ENCODE measurements around the gene MAVS.
"Not testable (repeated sequence)": the region's sequence is repeated elsewhere in the genome, so short reads cannot be mapped to it uniquely, and the experiment has no call there.

Gene MAVS

DNA sequence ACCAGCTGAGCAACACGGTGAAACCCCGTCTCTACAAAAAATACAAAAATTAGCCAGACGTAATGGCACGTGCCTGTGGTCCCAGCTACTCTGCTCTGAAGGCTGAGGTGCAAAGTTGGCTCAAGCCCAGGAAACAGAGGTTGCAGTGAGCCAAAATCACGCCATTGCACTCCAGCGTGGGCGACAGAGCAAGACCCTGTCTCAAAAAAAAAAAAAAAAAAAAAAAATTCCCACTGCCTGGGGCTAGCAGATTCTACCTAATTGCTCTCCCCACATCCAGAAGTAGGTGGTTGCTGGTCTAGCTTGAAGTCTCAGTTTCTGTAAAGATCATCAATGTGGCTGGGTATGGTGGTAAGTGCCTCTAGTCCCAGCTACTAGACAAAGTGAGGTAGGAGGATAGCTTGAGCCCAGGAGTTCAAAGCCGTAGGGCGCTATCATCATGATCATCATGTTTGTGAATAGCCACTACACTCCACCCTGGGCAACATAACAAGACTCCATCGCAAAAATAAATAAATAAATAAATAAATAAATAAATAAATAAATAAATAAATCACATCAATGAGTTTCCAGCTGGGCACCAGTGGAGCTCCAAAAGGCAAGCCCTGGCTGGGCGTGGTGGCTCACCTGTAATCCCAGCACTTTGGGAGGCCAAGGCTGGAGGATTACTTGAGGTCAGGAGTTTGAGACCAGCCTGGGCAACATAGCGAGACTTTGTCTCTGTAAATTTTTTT lies 32.6 kb upstream of the MAVS start:
- no peak for DNase-seq
- in situ Hi-C loops (cut with MboI; ENCODE audit: low pct_unique_long_range_greater_than_20kb, low sequenced_read_pairs), result no loop called here

DNA sequence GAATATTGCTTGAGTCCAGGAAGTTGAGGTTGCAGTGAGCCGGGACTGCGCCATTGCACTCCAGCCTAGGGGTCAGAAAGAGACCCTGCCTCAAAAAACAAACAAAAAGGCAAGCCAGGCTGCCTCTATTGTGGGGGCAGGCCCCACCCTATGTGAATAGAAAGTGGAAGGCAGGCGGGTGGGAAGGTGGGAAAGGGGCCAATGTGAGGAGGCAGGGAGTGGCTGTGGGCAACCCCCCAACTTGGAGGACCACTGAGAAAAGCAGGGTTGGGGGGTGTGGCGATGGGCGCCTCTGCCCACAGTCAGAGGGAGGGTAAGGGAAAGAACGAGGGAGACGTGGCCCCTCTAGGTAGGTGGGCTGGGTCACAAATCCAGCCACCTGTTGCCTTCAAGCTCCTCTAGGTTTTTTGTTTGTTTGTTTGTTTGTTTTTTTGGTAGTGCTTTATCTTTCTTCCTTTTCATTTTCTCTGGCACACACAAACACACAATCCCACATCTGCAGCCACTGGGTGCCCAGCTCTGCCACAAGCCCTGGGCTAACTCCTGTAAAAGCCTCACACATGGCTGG lies 31.6 kb upstream of the MAVS start:
- in situ Hi-C loops (cut with MboI; ENCODE audit: low pct_unique_long_range_greater_than_20kb, low sequenced_read_pairs), result no loop called here
- DNase-seq, result no peak

DNA sequence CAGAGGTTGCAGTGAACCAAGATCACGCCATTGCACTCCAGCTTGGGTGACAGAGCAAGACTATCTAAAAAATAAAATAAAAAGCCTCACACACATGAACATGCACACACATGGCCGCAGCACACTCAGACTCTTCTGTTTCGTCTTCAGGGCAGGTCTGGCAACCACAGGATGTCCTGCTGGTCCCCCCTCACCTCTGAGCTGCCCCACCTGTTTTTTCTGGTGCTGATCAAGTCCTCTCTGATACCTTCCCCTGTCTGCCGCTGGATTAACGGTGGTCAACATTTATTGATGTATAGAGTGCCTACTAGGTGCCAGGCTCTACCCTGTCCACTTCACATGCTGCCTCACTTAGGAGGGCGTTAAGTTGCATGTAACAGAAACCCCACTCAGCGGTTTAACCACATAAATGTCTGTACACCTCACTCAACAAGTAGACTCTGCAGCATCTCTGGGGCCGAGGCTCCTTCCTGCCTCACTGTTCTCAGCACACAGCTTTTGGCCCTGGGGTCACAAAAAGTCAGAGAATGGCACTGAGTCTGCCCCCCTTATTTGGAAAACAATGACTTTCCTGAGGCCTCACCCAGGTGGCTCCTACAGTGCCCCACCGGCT lies 30.8 kb upstream of the MAVS start:
- in situ Hi-C loops (cut with MboI; ENCODE audit: low pct_unique_long_range_greater_than_20kb, low sequenced_read_pairs), result no loop called here
- no peak for DNase-seq

DNA sequence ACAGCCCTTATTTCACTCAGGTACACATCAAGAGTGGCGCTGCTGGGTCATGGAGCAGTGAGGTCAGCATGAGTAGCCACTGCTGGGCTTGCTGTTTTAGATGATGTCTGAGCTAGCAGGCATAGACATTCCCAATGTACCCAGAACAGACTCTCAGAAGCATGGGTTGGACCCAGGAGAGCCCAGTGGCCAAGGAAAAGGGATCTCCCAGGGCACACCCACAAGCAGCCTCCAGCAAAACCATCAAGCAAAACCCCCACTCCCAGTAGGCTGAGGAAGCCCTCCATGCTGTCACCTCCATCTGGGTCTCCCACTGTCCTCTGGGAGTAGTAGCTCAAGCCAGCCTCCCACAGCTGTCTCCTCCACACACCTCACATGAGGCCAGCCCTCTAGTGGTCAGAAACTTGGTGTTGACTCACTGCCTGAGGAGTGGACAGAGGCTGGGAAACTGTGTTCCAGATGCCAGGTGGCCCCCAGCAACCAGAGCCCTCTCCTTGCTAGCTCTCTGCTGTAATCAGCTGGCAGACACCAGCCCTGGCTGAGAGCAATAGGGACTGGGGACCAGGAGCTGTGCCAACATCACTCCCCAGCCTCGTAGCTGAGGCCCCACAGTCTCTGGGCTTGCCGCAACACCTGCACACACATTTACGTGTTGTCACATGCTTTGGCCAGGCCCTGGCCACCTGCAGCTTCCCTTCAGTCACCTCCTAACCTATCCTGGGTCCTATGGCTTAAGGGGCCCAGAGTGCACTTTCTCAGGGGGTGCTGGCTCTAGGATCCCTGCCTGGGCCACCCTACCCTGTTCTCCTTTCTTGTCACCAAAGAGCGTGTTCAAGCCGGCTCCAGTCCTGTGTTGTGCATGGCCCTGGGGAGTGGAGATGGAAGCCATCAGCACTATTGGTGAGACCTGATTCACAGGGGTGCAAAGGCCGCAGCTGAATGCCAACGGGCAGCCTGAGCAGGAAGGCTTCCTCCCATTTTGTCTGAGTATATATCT lies 28.2 kb upstream of the MAVS start:
- peak; percentile 72 for DNase-seq
- in situ Hi-C loops (cut with MboI; ENCODE audit: low pct_unique_long_range_greater_than_20kb, low sequenced_read_pairs), result no loop called here

DNA sequence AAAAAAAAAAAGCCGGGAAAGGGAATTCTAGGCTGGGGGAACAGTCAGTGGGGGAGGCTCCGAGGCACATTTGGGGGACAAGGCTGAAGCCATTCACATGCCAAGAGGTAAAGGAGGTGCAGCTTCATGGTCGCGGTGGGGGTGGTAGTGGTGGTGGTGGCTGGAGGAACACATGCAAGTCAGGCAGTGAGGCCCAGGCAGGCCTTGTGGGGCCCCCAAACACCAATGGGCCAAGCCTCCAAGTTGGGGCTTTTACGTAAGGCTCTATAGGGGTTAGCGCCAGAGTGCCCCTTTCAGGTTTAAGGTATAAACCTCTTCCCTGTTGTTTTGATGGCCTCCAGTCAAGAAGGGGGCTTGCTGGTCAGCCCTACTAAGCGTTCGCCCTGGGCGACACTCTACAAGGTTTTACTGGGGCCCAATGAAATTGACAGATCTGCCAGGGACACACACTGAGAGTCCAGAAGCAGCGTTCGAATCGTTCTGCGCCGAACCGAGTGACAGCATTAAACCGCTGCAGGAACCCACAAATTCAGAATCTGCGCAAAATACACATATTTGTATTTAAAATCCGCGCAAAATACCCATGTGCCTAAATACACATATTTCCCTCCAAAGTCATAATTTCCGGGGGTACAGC lies 27.1 kb upstream of the MAVS start:
- DNase-seq, result no peak
- in situ Hi-C loops (cut with MboI; ENCODE audit: low pct_unique_long_range_greater_than_20kb, low sequenced_read_pairs), result no loop called here

DNA sequence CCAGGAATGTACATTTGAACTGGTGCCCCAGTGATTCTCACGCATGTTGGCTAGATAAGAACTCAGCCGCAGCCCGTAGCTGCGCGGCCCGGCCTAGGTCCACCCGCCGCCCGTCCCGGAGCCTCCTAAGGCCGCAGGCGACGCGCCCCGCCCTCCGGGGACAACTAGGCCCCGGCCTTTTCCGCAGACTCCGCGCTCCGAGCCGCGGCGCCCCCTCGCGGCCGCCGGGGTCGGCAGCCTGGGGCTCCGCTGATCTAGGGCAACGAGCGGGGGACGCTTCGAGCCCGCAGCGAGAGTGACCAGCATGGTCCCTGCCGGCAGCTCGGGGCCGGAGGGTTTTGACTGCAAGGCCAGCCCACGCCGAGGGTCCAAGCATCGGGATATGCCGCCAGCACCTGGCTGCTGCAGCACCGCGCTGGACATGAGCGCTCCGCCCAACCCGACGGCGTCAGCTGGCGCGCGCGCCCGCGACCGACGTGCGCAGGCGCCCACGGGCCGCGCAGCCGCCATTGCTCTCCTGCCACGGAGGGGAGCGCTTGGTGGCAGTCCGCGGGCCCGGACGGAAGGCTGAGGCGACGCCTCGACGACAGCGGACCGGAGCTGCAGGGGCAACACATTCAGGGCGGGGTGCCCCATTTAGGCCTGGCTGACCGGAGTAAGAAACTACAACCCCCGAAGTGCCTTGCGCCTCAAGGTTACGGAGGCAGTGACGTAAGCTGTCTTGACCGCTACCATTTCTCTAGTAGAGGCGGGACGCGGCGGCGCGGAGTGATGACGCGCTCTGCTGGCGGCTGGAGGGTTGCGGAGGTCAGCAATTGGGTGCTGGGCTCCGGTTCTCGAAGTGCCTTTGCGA lies 26.4 kb upstream of the MAVS start, which contains the start of gene AP5S1:
AP5S1 (plus strand) TSS at position 500 of the 853 bp plus-strand sequence. CDS start 1,571 bp downstream, outside the sequence.
- peak; percentile 96 for DNase-seq
- in situ Hi-C loops (cut with MboI; ENCODE audit: low pct_unique_long_range_greater_than_20kb, low sequenced_read_pairs), result no loop called here

DNA sequence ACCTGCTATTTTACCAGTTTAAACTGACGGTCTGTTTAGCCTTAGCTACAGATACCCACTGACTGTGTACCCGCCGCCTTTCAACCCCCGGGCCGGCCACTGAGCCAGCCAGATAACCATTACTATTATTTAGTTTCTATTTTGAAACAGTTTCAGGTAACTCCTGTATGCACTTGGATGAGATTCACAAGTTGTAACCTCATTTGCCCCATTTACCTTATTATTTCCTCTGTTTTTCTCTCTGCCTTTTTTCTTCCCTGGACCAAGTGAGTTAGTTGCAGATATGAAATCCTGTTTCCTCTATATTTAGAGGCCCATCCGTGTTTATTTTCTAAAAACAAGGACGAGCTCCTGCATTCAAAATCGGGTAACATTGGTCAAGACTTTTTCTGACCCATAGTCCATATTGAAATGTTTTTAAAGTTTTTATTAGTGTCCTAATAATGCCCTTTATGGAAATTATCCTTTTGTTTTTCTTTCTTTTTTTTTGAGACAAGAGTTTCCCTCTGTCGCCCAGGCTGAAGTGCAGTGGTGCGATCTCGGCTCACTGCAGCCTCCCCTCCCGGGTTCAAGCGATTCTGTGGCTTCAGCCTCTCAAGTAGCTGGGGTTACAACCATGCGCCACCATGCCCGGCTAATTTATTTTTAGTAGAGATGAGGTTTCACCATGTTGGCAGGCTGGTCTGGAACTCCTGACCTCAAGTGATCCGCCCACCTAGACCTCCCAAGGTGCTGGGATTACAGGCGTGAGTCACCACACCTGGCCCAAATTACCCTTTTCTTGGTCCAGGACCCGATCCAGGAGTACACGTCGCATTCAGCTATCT lies 25.5 kb upstream of the MAVS start:
- in situ Hi-C loops (cut with MboI; ENCODE audit: low pct_unique_long_range_greater_than_20kb, low sequenced_read_pairs), result no loop called here

DNA sequence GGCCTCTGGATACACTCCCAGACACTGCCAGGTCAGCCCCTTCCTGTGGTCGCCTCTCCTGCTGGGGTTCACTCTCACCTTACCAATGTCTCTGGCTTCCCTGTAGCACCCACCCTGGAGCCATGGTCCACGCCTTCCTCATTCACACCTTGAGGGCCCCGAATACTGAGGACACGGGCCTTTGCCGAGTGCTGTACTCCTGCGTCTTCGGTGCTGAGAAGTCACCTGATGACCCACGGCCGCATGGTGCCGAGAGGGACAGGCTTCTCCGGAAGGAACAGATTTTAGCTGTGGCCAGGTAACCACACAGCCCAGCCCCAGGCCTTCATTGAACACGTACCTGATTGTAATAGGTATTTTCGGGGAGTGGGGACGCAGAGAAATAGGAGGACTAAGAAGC lies 24.6 kb upstream of the MAVS start:
- in situ Hi-C loops (cut with MboI; ENCODE audit: low pct_unique_long_range_greater_than_20kb, low sequenced_read_pairs), result no loop called here
- no peak for DNase-seq

More for the DNA sequence above, 25.5 kb upstream of the MAVS start:
- no peak for DNase-seq

DNA sequence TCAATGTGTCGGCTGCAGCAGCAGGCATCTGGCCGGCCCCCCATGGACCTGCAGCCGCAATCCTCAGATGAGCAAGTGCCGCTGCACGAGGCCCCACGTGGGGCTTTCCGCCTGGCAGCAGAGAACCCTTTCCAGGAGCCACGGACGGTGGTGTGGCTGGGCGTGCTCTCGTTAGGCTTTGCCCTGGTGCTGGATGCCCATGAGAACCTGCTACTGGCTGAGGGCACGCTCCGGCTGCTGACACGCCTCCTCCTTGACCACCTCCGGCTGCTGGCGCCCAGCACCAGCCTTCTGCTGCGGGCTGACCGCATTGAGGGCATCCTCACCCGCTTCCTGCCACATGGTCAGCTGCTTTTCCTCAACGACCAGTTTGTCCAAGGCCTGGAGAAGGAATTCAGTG lies 22.8 kb upstream of the MAVS start:
- in situ Hi-C loops (cut with MboI; ENCODE audit: low pct_unique_long_range_greater_than_20kb, low sequenced_read_pairs), result no loop called here
- no peak for DNase-seq

DNA sequence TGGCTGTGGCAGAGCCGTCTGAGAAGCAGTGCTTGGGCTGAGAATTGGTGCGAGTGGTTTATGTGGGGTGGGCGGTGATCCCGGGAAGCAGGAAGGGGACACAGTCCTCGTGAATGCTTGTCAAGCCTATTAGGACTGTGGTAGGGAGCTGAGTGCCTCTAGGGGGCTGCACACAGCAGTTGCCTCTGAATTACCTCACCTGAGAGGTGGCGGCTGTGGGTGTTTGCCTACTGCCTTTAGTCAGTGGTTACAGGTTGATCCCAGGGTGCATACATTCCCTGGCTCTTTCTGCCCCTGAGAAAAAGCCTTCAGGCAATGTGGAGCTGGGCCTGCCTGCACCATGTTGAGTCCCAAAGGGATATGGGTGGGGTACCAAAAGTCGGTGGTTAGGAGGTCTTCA lies 21.1 kb upstream of the MAVS start:
- in situ Hi-C loops (cut with MboI; ENCODE audit: low pct_unique_long_range_greater_than_20kb, low sequenced_read_pairs), result no loop called here
- DNase-seq, result no peak

DNA sequence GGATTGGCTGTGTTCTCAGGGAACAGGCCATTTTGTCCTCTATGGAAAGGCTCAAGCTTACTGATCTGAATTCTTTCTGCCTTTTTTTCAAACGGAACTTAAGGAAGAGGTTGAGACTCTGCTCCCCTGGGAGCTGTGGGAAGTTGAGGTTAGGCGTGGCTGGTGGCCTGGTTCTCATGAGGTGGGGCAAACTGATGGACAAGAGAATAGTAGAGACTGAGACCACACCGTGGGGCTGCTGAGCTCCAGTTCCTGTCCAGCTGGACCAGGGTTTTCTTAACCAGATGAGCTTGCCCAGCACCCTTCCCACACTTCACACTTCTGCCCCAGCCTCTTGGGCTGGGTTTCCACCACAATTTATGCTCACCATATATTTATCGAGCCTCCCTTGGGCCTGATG lies 20.2 kb upstream of the MAVS start:
- in situ Hi-C loops (cut with MboI; ENCODE audit: low pct_unique_long_range_greater_than_20kb, low sequenced_read_pairs), result no loop called here
- DNase-seq, result no peak

DNA sequence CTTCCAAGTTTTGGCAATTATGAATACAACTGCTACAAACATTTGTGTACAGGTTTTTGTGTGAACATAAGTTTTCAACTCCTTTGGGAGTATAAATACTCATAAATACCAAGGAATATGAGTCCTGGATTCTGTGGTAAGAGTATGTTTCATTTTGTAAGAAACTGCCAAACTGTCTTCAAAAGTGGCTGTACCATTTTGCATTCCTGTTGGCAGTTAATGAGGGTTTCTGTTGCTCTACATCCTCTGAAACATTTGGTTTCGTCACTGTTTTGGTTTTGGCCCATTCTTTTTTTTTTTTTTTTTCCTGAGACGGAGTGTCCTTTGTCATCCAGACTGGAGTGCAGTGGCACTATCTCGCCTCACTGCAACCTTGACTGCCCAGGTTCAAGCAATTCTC lies 17.8 kb upstream of the MAVS start:
- in situ Hi-C loops (cut with MboI; ENCODE audit: low pct_unique_long_range_greater_than_20kb, low sequenced_read_pairs), result no loop called here

DNA sequence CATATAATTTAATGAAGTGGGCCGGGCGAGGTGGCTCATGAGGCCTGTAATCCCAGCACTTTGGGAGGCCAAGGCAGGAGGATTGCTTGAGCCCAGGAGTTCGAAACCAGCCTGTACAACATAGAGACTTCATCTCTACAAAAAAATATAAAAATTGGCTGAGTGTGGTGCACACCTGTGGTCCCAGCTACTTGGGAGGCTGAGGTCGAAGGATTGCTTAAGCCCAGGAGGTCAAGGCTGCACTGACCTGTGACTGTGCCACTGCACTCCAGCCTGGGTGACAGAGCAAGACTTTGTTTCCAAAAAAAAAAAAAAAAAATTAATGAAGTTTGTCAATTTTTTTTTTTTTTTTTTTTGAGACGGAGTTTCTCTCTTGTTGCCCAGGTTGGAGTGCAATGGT lies 16.7 kb upstream of the MAVS start:
- in situ Hi-C loops (cut with MboI; ENCODE audit: low pct_unique_long_range_greater_than_20kb, low sequenced_read_pairs); DNase-seq: not testable (repeated sequence)

More for the DNA sequence above, 17.8 kb upstream of the MAVS start:
- DNase-seq, result no peak

DNA sequence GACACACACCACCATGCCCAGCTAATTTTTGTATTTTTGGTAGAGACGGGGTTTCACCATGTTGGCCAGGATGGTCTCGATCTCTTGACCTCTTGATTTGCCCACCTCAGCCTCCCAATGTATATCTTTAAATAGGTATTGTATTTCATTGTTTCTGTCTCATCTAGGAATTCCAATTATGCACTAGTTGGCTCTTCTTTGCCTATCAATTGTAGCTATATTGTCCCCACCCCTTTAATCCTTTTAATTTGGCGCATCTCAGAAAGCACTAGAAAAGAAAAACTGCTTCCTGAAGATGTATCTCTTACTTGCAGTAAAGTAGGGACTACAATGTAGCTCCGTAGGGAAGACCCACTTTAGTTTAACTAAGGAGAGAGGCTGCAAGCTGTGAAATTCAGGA lies 10.5 kb upstream of the MAVS start:
- in situ Hi-C loops (cut with MboI; ENCODE audit: low pct_unique_long_range_greater_than_20kb, low sequenced_read_pairs), result no loop called here
- DNase-seq, result no peak

DNA sequence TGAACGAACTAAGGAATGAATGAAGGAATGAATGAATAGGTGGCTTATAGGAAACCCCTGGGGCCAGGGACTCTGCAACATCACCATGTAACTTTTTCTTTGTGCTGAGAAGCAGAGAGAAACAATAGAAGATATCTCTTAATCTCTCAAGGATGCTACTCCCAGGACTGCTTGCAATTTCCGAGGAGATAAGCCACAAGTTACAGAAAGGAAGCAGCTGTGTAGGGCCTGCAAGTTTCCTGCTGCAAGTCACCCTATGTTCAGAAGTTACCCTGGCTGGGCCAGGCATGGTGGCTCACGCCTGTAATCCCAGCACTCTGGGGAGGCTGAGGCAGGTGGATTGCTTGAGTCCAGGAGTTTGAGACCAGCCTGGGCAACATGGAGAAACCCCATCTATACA lies 7.3 kb upstream of the MAVS start:
- in situ Hi-C loops (cut with MboI; ENCODE audit: low pct_unique_long_range_greater_than_20kb, low sequenced_read_pairs), result no loop called here
- peak; percentile 76 for DNase-seq

DNA sequence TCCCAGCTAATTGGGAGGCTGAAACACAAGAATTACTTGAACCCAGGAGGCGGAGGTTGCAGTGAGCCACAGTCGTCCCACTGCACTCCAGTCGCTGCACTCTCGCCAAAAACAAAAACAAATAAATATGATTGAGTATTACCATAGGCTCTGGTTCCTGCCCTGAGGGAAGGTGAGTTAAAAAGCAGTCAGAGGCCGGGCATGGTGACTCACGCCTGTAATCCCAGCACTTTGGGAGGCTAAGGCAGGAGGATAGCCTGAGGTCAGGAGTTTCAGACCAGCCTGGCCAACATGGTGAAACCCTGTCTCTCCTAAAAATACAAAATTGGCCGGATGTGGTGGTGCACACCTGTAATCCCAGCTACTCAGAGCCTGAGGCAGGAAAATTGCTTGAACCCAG lies 6.4 kb upstream of the MAVS start:
- DNase-seq; in situ Hi-C loops (cut with MboI; ENCODE audit: low pct_unique_long_range_greater_than_20kb, low sequenced_read_pairs): not testable (repeated sequence)

DNA sequence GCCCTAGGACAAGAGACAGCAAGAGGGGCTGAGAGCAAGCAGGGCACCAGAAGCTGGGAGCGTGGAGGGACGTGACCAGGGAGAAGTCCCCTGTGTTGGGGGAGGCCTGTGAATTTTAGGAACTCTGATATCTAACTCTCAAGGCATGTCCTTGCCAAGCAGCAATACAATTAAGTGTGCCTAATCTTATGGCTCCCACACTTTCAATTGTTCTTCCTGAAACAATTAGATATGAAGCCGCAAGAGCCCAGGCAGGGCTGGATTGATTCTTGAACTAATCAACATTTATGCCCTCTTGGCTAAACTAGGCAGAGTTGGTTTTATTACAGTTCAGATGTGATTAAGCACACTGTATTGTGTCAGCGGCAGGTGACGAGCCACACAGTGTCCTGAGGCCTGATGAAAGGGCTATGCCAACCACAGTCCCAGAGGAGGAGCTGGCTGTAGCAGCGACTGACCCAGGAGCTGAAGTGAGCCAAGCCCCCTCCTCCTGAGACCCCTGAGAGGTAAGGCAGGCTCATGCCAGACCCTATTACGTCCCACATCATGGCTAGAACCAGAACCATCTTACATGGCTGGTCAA lies 4.2 kb upstream of the MAVS start:
- DNase-seq, result peak; percentile 30
- in situ Hi-C loops (cut with MboI; ENCODE audit: low pct_unique_long_range_greater_than_20kb, low sequenced_read_pairs), result no loop called here

Measured in KBM-7 (cell line).